Retinal pigment epithelial cell (primary cell): Measurements from ENCODE around the gene MVB12B.
A peak's percentile ranks its signal among the peaks of the same experiment; 100 is the strongest.
"Not testable (repeated sequence)": the region's sequence is repeated elsewhere in the genome, so short reads cannot be mapped to it uniquely, and the experiment has no call there.

Experiments used
- DNase-seq: peaks from one replicate; pipeline ENCODE4 v3.0.0-alpha.2; 2010; ENCODE audit warnings: low read depth
- H3K4me3 ChIP-seq: 2 replicates; pipeline ENCODE4 v1.5.1; 2011; ENCODE audit warnings: mild to moderate bottlenecking, low read length, control low read depth, moderate library complexity
- CTCF ChIP-seq: conservative IDR thresholded peaks from 2 replicates; pipeline ENCODE4 v1.5.1; 2011; ENCODE audit warnings: low read depth, low read length, control low read depth, inconsistent platforms

The MVB12B gene

GRCh38 chr9:126546036-126546435, 219.4 kb downstream of the MVB12B start:
- H3K4me3 ChIP-seq, result no peak overlapping the region
- no peak for DNase-seq
- no peak for TF ChIP-seq CTCF

GRCh38 chr9:126548312-126548711, 221.7 kb downstream of the MVB12B start:
- TF ChIP-seq CTCF, result no peak
- no peak for DNase-seq
- H3K4me3 ChIP-seq, result no peak overlapping the region

- no peak overlapping the region for H3K4me3 ChIP-seq
- TF ChIP-seq CTCF, result no peak
- no peak for DNase-seq
Measured at GRCh38 chr9:126549246-126550006, 222.8 kb downstream of the MVB12B start.

- no peak overlapping the region for H3K4me3 ChIP-seq
- DNase-seq, result no peak
- TF ChIP-seq CTCF, result no peak
Measured at GRCh38 chr9:126550891-126551351, 224.3 kb downstream of the MVB12B start.

GRCh38 chr9:126551812-126552211, 225.2 kb downstream of the MVB12B start:
- no peak for TF ChIP-seq CTCF
- no peak overlapping the region for H3K4me3 ChIP-seq
- DNase-seq, result no peak

GRCh38 chr9:126554292-126554691, 227.7 kb downstream of the MVB12B start:
- TF ChIP-seq CTCF, result no peak
- H3K4me3 ChIP-seq, result no peak overlapping the region
- DNase-seq, result no peak

GRCh38 chr9:126555421-126555820, 228.8 kb downstream of the MVB12B start:
- TF ChIP-seq CTCF, result peak; percentile 33
- DNase-seq, H3K4me3 ChIP-seq: not testable (repeated sequence)
